ACC112 (cell line): ENCODE results near the gene ART5.
"Not testable (repeated sequence)": the region's sequence is repeated elsewhere in the genome, so short reads cannot be mapped to it uniquely, and the experiment has no call there.

Experiments used
- H2AFZ ChIP-seq: fragments of 200-600 bp; sonication (generic); one replicate; pipeline ENCODE4 v1.6.0; 2017; ENCODE audit warnings: antibody characterized with exemption, low read length; ENCODE audit not compliant: unreplicated experiment
- H3K27ac ChIP-seq: fragments of 200-600 bp; sonication (generic); 2 replicates; pipeline ENCODE4 v1.5.1; 2014; ENCODE audit warnings: low read depth, mild to moderate bottlenecking, antibody characterized with exemption, low read length, moderate library complexity
- H3K27me3 ChIP-seq: fragments of 200-600 bp; sonication (generic); 2 replicates; pipeline ENCODE4 v1.6.1; 2014; ENCODE audit warnings: mild to moderate bottlenecking, antibody characterized with exemption, low read length, moderate library complexity, mixed read lengths; ENCODE audit not compliant: insufficient read depth
- H3K36me3 ChIP-seq: fragments of 200-600 bp; sonication (generic); 2 replicates; pipeline ENCODE4 v1.6.1; 2016; ENCODE audit warnings: mild to moderate bottlenecking, antibody characterized with exemption, low read length, moderate library complexity, mixed read lengths; ENCODE audit not compliant: insufficient read depth
- H3K4me1 ChIP-seq: fragments of 200-600 bp; sonication (generic); one replicate; pipeline ENCODE4 v1.6.1; 2016; ENCODE audit warnings: low read length, mixed read lengths; ENCODE audit not compliant: insufficient read depth, unreplicated experiment, control insufficient read depth
- H3K4me3 ChIP-seq: fragments of 200-600 bp; sonication (generic); 2 replicates; pipeline ENCODE4 v1.5.1; 2014; ENCODE audit warnings: mild to moderate bottlenecking, low read depth, low read length
- H3K79me2 ChIP-seq: fragments of 200-600 bp; sonication (generic); one replicate; pipeline ENCODE4 v1.6.0; 2016; ENCODE audit warnings: low read length; ENCODE audit not compliant: control insufficient read depth, unreplicated experiment, insufficient read depth

ART5 gene

DNA sequence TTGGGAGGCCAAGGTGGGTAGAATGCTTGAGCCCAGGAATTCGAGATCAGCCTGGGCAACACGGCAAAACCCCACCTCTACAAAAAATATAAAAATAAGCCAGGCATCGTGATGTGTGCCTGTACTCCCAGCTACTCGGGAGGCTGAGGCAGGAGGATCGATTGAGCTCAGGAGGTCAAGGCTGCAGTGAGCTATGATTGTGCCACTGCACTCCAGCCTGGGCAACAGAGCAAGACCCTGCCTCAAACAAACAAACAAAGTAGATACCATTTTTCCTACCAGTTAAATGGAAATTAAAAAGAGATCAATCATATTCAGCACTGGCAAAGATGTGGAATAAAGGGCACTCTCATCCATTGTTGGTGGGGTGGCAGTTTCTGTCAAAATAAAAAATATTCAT lies 15.5 kb upstream of the ART5 start:
- not testable (repeated sequence) for H3K36me3 ChIP-seq, H3K79me2 ChIP-seq, H3K27ac ChIP-seq, H2AFZ ChIP-seq, H3K4me1 ChIP-seq, H3K4me3 ChIP-seq
- H3K27me3 ChIP-seq, result peaks cover 40% of the 10 kb centered on the region

DNA sequence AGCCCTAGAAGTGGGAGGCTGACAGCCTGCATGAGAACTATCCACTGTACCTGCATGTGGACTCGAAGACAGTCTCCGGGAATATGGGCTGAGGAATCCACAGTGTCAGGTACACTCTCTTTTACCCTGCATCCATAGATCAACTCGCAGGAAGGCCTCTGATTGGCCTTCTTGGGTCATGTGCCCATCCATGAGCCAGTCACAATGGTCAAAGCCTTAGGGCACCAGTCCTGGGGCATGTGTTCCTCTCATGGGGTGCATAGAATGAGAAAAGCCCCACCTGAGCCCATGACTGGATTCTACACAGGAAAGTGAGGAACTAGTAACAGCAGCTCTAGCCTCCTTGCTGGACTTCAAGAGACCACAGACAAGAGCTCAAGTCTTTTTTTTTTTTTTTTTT lies 13.8 kb upstream of the ART5 start:
- no peak overlapping the region for H3K27ac ChIP-seq
- H3K27me3 ChIP-seq, result peaks cover 40% of the 10 kb centered on the region
- H3K4me1 ChIP-seq, result no peaks in the 10 kb centered on the region
- H2AFZ ChIP-seq, result no peak overlapping the region
- H3K36me3 ChIP-seq, result no peaks in the 10 kb centered on the region
- H3K79me2 ChIP-seq, result no peaks in the 10 kb centered on the region
- H3K4me3 ChIP-seq, result no peak overlapping the region

DNA sequence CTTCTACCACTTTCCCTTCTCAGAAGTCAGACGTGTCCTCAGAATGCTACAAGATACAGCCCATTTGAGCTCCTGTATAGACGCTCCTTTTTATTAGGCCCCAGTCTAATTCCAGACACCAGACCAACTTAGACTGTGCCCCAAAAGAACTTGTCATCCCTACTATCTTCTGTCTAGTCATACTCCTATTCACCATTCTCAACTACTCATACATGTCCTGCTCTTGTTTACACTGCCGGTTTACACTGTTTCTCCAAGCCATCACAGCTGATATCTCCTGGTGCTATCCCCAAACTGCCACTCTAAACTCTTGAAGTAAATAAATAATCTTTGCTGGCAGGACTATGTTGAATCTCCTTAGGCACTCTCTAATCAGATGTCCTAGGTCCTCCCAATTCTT lies 10.7 kb upstream of the ART5 start:
- not testable (repeated sequence) for H3K4me3 ChIP-seq, H3K36me3 ChIP-seq, H3K79me2 ChIP-seq, H3K4me1 ChIP-seq, H3K27ac ChIP-seq, H2AFZ ChIP-seq
- peaks cover 31% of the 10 kb centered on the region for H3K27me3 ChIP-seq

DNA sequence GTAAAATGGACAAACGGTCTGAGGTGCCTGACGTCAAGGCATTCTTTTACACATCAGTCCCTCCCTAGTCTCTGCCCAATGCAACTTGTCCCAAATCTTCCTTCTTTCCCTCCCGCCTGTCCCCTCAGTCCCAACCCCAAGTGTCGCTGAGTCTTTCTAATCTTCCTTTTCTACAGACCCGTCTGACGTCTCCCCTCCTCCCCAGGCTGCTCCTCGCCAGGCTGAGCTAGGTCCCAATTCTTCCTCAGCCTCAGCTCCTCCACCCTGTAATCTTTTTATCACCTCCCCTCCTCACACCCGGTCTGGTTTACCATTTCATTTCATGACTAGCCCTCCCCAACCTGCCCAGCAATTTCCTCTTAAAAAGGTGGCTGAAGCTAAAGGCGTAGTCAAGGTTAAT lies 7.6 kb upstream of the ART5 start:
- peaks cover 19% of the 10 kb centered on the region for H3K27me3 ChIP-seq
- not testable (repeated sequence) for H3K4me1 ChIP-seq, H3K36me3 ChIP-seq, H3K27ac ChIP-seq, H3K79me2 ChIP-seq, H2AFZ ChIP-seq, H3K4me3 ChIP-seq

DNA sequence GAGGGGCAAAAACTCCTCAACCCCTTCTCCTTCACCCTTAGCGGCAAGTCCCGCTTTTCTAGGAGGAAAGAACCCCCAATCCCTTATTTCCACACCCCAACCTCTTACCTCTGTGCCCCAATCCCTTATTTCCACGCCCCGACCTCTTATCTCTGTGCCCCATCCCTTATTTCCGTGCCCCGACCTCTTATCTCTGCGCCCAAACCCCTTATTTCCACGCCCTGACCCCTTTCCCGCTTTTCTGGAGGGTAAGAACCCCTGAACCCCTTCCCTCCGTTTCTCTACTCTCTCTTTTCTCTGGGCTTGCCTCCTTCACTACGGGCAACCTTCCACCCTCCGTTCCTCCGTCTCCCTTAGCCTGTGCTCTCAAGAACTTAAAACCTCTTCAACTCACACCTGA lies 7.1 kb upstream of the ART5 start:
- H3K27me3 ChIP-seq, result peaks cover 17% of the 10 kb centered on the region
- H3K36me3 ChIP-seq, H3K4me1 ChIP-seq, H3K79me2 ChIP-seq, H3K27ac ChIP-seq, H3K4me3 ChIP-seq, H2AFZ ChIP-seq: not testable (repeated sequence)

GRCh38 chr11:3645552-3645951 lies 3.8 kb upstream of the ART5 start:
- H3K79me2 ChIP-seq, result no peaks in the 10 kb centered on the region
- no peaks in the 10 kb centered on the region for H3K36me3 ChIP-seq
- no peak overlapping the region for H3K27ac ChIP-seq
- H3K4me3 ChIP-seq, result no peak overlapping the region
- peaks cover 9% of the 10 kb centered on the region for H3K4me1 ChIP-seq
- H2AFZ ChIP-seq, result no peak overlapping the region
- peaks cover 40% of the 10 kb centered on the region for H3K27me3 ChIP-seq

DNA sequence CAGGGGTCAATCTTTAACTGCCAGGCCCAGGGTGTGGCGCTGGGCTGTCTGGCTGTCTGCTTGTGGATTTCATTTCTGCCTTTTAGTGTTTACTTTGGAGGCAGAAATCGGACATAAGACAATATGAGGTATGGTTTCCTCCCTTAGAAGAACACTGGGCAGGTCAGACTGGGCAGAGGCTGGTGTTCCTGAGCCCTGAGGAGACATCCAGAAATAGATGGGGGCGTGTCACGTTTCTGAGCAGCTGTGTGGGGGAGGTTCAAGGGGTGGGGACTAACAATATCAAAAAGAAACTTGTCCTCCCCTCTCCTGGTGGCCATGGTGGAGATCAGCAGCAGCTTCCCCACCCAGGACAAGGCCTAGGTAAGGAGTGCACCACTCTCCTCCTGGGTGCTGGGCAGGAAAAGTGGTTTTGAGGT lies 3.0 kb upstream of the ART5 start, which contains the start of gene ART1:
Gene ART1, plus strand, starts transcription at position 312 of the 419 bp plus-strand sequence. CDS start 14,086 bp downstream, outside the sequence.
- no peaks in the 10 kb centered on the region for H3K79me2 ChIP-seq
- H3K27me3 ChIP-seq, result peaks cover 40% of the 10 kb centered on the region
- peaks cover 9% of the 10 kb centered on the region for H3K4me1 ChIP-seq
- H3K36me3 ChIP-seq, result no peaks in the 10 kb centered on the region
- no peak within 1 kb of the TSS for H3K27ac ChIP-seq
- no peak within 1 kb of the TSS for H2AFZ ChIP-seq
- H3K4me3 ChIP-seq, result no peak within 1 kb of the TSS

DNA sequence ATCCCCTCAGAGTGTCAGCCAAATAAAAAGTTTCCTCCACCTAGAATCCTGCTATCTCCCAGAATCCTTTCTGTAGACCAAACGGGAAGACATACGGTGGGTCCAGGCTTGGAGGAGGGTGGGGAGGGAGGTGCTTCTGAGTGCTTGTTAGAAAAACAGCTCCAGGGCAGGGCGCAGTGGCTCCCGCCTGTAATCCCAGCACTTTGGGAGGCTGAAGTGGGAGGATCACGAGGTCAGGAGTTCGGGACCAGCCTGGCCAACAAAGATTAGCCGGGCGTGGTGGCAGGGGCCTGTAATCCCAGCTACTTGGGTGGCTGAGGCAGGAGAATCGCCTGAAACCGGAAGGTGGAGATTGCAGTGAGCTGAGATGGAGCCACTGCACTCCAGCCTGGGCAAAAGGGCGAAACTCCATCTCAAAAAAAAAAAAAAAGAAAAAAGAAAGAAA lies 1.3 kb upstream of the ART5 start:
- not testable (repeated sequence) for H3K4me3 ChIP-seq, H2AFZ ChIP-seq, H3K36me3 ChIP-seq, H3K79me2 ChIP-seq, H3K27ac ChIP-seq, H3K4me1 ChIP-seq
- H3K27me3 ChIP-seq, result peaks cover 44% of the 10 kb centered on the region

DNA sequence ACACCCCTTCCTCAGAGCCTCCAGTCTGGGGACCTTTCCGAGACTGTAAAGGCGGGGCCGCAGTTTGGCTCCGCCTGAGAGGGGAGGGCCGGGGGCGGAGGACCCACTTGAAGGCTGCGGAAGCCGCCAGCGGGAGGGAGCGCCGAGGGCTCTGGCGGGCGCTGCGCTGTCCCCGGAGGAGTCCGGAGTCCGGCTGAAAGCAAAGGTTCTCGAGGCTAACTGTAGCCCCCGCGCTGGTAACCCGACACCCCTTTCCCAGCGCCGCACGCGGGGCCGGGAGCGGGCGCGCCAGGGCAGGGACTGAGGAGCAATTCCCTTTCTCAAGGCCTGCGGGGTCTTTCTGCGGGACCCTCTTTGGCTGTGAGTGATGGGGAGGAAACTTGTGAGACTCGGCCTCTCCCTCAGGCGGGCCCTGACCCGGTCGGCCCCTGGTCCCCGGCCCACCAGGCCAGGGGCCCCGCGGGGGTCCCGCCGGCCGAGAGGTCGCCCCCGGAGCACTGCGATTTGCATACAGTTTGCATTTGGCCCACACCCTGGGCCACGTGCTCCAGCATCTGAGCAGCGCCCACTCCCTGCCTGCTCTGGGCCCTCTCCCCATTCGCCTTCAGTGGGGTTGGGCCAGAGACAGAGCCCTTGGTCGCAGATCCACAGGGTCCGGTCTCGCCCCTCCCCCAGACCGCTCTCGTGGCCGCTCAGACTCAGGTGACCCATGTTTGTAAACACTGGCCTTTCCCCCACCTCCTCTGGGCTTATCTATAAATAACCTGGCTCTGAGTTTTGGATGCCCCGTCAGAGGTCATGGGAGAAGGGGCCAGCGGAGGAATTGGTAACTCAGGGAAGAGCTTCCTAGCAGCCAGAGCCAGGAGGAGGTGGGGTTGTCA lies 519 bp upstream of the ART5 start:
- H2AFZ ChIP-seq, result peak overlapping the region; percentile 89
- no peaks in the 10 kb centered on the region for H3K79me2 ChIP-seq
- peak overlapping the region; percentile 79 for H3K4me3 ChIP-seq
- H3K36me3 ChIP-seq, result no peaks in the 10 kb centered on the region
- H3K27me3 ChIP-seq, result peaks cover 41% of the 10 kb centered on the region
- no peak overlapping the region for H3K27ac ChIP-seq
- peaks cover 9% of the 10 kb centered on the region for H3K4me1 ChIP-seq

GRCh38 chr11:3641191-3641590 lies 601 bp downstream of the ART5 start:
- H3K79me2 ChIP-seq, result no peaks in the 10 kb centered on the region
- no peak overlapping the region for H3K4me3 ChIP-seq
- peaks cover 35% of the 10 kb centered on the region for H3K27me3 ChIP-seq
- H2AFZ ChIP-seq, result no peak overlapping the region
- H3K4me1 ChIP-seq, result peaks cover 9% of the 10 kb centered on the region
- H3K27ac ChIP-seq, result no peak overlapping the region
- H3K36me3 ChIP-seq, result no peaks in the 10 kb centered on the region

DNA sequence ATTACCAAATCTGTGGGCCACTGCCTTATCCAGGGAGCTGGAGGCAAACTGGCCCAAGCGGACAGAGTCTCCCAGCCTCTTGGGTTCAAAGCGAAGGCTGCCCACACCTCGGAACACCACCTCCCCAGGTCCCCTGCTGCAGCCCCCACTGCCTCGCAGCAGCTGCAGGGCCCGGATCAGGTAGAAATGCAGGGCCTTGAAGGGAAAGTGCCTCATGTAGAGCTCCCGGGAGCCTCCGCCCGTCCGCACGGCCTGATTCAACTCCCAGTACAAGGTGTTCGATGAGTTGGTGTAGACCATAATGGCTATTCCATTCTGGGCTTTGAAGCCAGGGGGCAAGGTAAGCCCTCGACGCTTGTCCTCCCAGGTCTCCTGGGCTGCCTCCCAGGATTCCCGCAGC lies 2.0 kb downstream of the ART5 start:
- H3K4me3 ChIP-seq, result no peak overlapping the region
- H3K27me3 ChIP-seq, result peaks cover 32% of the 10 kb centered on the region
- H2AFZ ChIP-seq, result no peak overlapping the region
- H3K27ac ChIP-seq, result no peak overlapping the region
- no peaks in the 10 kb centered on the region for H3K79me2 ChIP-seq
- H3K4me1 ChIP-seq, result peaks cover 9% of the 10 kb centered on the region
- no peaks in the 10 kb centered on the region for H3K36me3 ChIP-seq
